ENCODE measurements around the gene MMP20. TPM values are rescaled to one million over a fixed set of nuclear protein-coding genes. Genes with fewer than 3 reads are reported as not detected.

Gene MMP20
- total RNA-seq, 2 donors from 2014 or later, result not detected

DNA sequence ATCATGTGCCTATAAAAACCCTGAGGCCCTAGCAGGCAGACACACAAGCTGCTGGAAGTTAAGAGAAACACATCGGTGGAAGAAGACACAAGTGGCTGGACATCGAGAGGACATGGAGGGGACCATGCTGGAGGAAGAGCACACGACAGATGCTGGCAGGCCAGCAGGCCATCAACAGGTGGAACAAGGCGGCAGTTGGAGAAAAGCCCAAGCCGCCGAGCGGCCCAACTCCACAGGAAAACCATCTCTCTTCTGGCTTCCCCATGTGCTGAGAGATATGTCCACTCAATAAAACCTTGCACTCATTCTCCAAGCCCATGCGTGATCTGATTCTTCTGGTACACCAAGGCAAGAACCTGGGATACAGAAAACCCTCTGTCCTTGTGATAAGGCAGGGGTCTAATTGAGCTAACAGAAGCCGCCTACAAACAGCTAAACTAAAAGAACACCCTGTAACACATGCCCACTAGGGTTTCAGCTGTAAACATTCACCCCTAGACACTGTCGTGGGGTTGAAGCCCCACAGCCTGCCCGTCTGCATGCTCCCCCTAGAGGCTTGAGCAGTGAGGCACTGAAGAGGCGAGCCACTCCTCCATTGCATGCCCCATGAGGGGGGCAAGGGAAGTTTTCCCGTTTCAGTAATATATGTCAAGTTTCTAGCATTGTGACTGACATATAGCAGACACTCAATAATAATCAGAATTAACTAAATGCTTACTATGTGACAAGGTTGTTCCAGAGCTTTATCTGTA is 39.0 kb upstream of the MMP20 start:
- Histone ChIP-seq H3K36me3 (ENCODE audit: control insufficient read depth, insufficient read depth, low read length) (no peaks in the 10 kb centered on the region), H3K27me3 (ENCODE audit: control insufficient read depth, insufficient read depth, low read length, poor library complexity, severe bottlenecking) (no peaks in the 10 kb centered on the region), H3K27ac (ENCODE audit: low read depth, low read length) (no peak overlapping the region), H3K9ac (ENCODE audit: extremely low read depth, low read length, poor library complexity, severe bottlenecking) (no peak overlapping the region), H3K4me3 (ENCODE audit: low read length) (no peak overlapping the region), H3K4me1 (ENCODE audit: control insufficient read depth, insufficient read depth, low read length) (no peaks in the 10 kb centered on the region), H3K9me3 (ENCODE audit: control insufficient read depth, low read length) (no peaks in the 10 kb centered on the region)
- TF ChIP-seq, protein P1, sequence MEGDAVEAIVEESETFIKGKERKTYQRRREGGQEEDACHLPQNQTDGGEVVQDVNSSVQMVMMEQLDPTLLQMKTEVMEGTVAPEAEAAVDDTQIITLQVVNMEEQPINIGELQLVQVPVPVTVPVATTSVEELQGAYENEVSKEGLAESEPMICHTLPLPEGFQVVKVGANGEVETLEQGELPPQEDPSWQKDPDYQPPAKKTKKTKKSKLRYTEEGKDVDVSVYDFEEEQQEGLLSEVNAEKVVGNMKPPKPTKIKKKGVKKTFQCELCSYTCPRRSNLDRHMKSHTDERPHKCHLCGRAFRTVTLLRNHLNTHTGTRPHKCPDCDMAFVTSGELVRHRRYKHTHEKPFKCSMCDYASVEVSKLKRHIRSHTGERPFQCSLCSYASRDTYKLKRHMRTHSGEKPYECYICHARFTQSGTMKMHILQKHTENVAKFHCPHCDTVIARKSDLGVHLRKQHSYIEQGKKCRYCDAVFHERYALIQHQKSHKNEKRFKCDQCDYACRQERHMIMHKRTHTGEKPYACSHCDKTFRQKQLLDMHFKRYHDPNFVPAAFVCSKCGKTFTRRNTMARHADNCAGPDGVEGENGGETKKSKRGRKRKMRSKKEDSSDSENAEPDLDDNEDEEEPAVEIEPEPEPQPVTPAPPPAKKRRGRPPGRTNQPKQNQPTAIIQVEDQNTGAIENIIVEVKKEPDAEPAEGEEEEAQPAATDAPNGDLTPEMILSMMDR (conservative IDR thresholded peaks at IDR 0.05), result peak; percentile 74
- 73 to 87% methylated on average over 6 to 12 of the region's 13 CpGs for WGBS, 2 experiments (ENCODE audit: insufficient coverage in 1 of 2, insufficient read length in 1 of 2)
- Mint-ChIP-seq H3K4me1 (no peaks in the 10 kb centered on the region), H3K4me3 (no peak overlapping the region), H3K9me3 (no peaks in the 10 kb centered on the region), H3K36me3 (ENCODE audit: low read depth) (no peaks in the 10 kb centered on the region), H3K27me3 (ENCODE audit: insufficient read depth) (no peaks in the 10 kb centered on the region), H3K27ac (no peak overlapping the region)
- DNase-seq, result peak; percentile 78

- Mint-ChIP-seq H3K27me3 (ENCODE audit: insufficient read depth) (no peaks in the 10 kb centered on the region), H3K4me1 (peaks cover 2% of the 10 kb centered on the region), H3K27ac (no peak overlapping the region), H3K9me3 (no peaks in the 10 kb centered on the region), H3K36me3 (ENCODE audit: low read depth) (no peaks in the 10 kb centered on the region), H3K4me3 (no peak overlapping the region)
- Histone ChIP-seq H3K4me3 (ENCODE audit: low read length) (no peak overlapping the region), H3K4me1 (ENCODE audit: control insufficient read depth, insufficient read depth, low read length) (no peaks in the 10 kb centered on the region), H3K9me3 (ENCODE audit: control insufficient read depth, low read length) (no peaks in the 10 kb centered on the region), H3K27ac (ENCODE audit: low read depth, low read length) (no peak overlapping the region), H3K36me3 (ENCODE audit: control insufficient read depth, insufficient read depth, low read length) (no peaks in the 10 kb centered on the region), H3K27me3 (ENCODE audit: control insufficient read depth, insufficient read depth, low read length, poor library complexity, severe bottlenecking) (no peaks in the 10 kb centered on the region), H3K9ac (ENCODE audit: extremely low read depth, low read length, poor library complexity, severe bottlenecking) (no peak overlapping the region)
- TF ChIP-seq, protein P1 (conservative IDR thresholded peaks at IDR 0.05), result no peak
- DNase-seq, result no peak
Measured at GRCh38 chr11:102662607-102663006, 37.5 kb upstream of the MMP20 start.

DNA sequence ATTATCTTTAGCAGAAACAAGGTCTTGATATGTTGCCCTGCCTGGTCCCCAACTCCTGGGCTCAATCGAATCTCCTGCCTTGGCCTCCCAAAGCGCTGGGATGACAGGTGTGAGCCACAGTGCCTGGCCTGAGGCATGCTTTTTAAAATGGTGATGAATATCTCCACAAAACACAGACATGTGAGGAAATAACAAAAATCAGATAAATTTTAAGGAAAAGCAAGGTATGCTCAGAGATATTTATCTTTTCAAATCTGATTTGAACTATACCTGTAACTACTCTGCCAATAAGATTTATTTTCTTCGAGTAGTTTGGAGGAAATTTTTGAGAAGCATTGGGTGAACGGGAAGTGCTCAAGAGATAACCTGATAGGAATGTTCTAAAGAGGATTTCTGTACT is 35.9 kb upstream of the MMP20 start:
- H3K27ac Mint-ChIP-seq, result no peak overlapping the region
- H3K27me3 Mint-ChIP-seq (ENCODE audit: insufficient read depth), result no peaks in the 10 kb centered on the region
- Histone ChIP-seq H3K4me1 (ENCODE audit: control insufficient read depth, insufficient read depth, low read length) (no peaks in the 10 kb centered on the region), H3K27me3 (ENCODE audit: control insufficient read depth, insufficient read depth, low read length, poor library complexity, severe bottlenecking) (no peaks in the 10 kb centered on the region), H3K36me3 (ENCODE audit: control insufficient read depth, insufficient read depth, low read length) (no peaks in the 10 kb centered on the region), H3K9me3 (ENCODE audit: control insufficient read depth, low read length) (no peaks in the 10 kb centered on the region), H3K4me3 (ENCODE audit: low read length) (no peak overlapping the region), H3K9ac (ENCODE audit: extremely low read depth, low read length, poor library complexity, severe bottlenecking) (no peak overlapping the region), H3K27ac (ENCODE audit: low read depth, low read length) (no peak overlapping the region)
- TF ChIP-seq, protein P1 (conservative IDR thresholded peaks at IDR 0.05), result no peak
- 91 to 94% methylated on average over 2 to 4 of the region's 4 CpGs for WGBS, 2 experiments (ENCODE audit: insufficient coverage in 1 of 2, insufficient read length in 1 of 2)
- H3K4me1 Mint-ChIP-seq, result peaks cover 2% of the 10 kb centered on the region
- no peaks in the 10 kb centered on the region for H3K9me3 Mint-ChIP-seq
- no peaks in the 10 kb centered on the region for H3K36me3 Mint-ChIP-seq (ENCODE audit: low read depth)
- DNase-seq, result no peak
- H3K4me3 Mint-ChIP-seq, result no peak overlapping the region

Measured in endodermal cell (in vitro differentiated cells).